ENCODE data around the gene PRPF19. TPM values are rescaled to one million over a fixed set of nuclear protein-coding genes. Genes with fewer than 3 reads are reported as not detected.
A peak's percentile ranks its signal among the peaks of the same experiment; 100 is the strongest.

The PRPF19 gene
- total RNA-seq, 1 experiment from 2014 or later, result 116 TPM

DNA sequence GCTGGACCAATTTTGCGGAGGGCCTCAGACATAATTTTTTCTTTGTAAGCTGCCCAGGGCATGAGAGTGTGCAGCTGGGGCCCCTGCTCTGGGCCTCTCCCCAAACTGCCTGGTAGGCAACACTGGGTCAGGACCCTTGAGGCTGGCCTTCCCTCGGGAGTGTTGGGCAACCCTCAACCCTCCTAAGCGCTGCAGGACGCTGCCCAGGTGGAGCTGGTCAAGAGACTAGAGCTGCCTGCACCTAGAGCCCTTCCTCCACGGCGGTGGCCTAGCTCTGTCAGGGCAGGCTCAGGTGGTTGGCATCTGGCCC, 17.4 kb upstream of the PRPF19 start:
- no peak for TF ChIP-seq CREM (CRISPR knock-in tag; IDR thresholded peaks at IDR 0.05)
- TF ChIP-seq FOXP1 (CRISPR knock-in tag; IDR thresholded peaks at IDR 0.05; ENCODE audit: borderline replicate concordance), result 0 out of 2 replicates have a peak, but pooled peaks have one; percentile 11
- H3K9me3 Mint-ChIP-seq, result no peaks in the 10 kb centered on the region
- ChIA-PET POLR2A (interaction anchor here (0.9 to 1.2 kb wide), 3 partner anchors 8 to 16 kb away, joined by 3 to 11 read pairs (median 8); partner anchors contain the start of gene TMEM109), CTCF (interaction anchor here (0.6 to 1.8 kb wide), 8 partner anchors 9 to 891 kb away, joined by 3 to 7 read pairs (median 3); partner anchors contain the start of genes SLC15A3 and TMEM109)
- DNase-seq (ENCODE audit: low spot score) (no peak), ATAC-seq (peak; percentile 56)
- H3K4me1 Mint-ChIP-seq, result peaks cover 20% of the 10 kb centered on the region
- H3K27me3 Mint-ChIP-seq (ENCODE audit: low read depth), result no peaks in the 10 kb centered on the region; the same call in 1 of the 2 replicates
- peaks cover 16% of the 10 kb centered on the region for H3K36me3 Mint-ChIP-seq
- no peak overlapping the region for H3K27ac Mint-ChIP-seq
- H3K4me3 Mint-ChIP-seq, result peak overlapping the region; percentile 65

DNA sequence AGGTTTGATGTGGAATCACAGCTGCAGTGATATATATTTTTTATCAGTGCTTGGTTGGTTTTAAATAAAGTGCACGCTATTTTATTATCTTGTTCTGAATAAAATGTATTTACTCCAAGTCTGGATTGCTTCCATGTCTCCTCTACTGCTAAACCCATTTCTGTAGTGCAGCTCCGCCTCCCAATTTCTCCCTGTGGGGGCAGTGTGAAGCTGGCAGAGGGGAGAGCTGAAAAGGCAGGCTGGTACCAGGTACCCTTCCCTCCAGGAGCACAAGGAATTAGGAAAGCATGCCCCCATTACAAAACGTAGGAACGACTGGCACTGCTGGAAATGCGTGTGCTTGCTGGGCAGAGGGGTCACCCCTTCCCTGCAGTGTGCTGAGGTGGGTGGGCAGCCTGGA, 16.9 kb upstream of the PRPF19 start:
- no peak for ATAC-seq
- no peak for DNase-seq (ENCODE audit: low spot score)
- Mint-ChIP-seq H3K4me3 (peak overlapping the region; percentile 29; the same call in 1 of the 2 replicates), H3K4me1 (peaks cover 20% of the 10 kb centered on the region), H3K9me3 (no peaks in the 10 kb centered on the region), H3K36me3 (peaks cover 16% of the 10 kb centered on the region), H3K27ac (no peak overlapping the region), H3K27me3 (ENCODE audit: low read depth) (no peaks in the 10 kb centered on the region; the same call in 1 of the 2 replicates)
- TF ChIP-seq AFF4 (CRISPR knock-in tag; IDR thresholded peaks at IDR 0.05; ENCODE audit: borderline replicate concordance) (no peak), IRF2 (CRISPR knock-in tag; IDR thresholded peaks at IDR 0.05; ENCODE audit: borderline replicate concordance, low read depth) (no peak), USF1 (CRISPR knock-in tag; IDR thresholded peaks at IDR 0.05) (no peak), ZNF121 (CRISPR knock-in tag; IDR thresholded peaks at IDR 0.05) (no peak), NR2C2 (CRISPR knock-in tag; IDR thresholded peaks at IDR 0.05) (no peak), NFYB (CRISPR knock-in tag; conservative IDR thresholded peaks at IDR 0.05; ENCODE audit: low read depth) (no peak)
- POLR2A ChIA-PET, result interaction anchor here (0.9 to 1.2 kb wide), 3 partner anchors 8 to 16 kb away, joined by 3 to 11 read pairs (median 8); partner anchors contain the start of gene TMEM109
- CTCF ChIA-PET, result interaction anchor here (0.7 to 1.8 kb wide), 6 partner anchors 8 to 892 kb away, joined by 3 to 7 read pairs (median 3); partner anchors contain the start of gene SLC15A3

DNA sequence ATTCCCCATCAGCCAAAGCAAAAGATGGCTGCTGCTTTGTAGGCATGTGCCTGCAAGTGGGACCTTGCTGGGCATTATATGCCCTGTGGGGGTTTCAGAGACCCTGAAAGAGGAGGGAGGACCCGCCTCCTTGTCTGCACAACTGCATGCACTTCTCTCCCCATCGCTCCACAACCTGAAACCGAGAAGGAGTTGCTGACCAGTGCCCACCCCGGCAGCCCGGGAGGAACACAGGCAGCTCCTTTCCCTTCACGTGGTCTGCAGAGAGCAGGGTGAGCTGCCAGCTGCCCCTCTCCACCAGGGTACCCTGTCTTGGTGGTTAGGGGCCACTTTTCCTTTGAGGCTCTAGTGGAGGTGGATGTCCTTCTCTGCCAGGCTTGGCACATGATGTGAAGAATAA, 16.5 kb upstream of the PRPF19 start:
- no peak overlapping the region for H3K27ac Mint-ChIP-seq
- DNase-seq (ENCODE audit: low spot score) (no peak), ATAC-seq (no peak)
- H3K4me1 Mint-ChIP-seq, result peaks cover 23% of the 10 kb centered on the region
- H3K9me3 Mint-ChIP-seq, result no peaks in the 10 kb centered on the region
- POLR2A ChIA-PET, result no interaction called here
- CTCF ChIA-PET, result interaction anchor here (0.5 to 1.8 kb wide), 2 partner anchors 8 to 85 kb away, joined by 3 to 7 read pairs; no protein-coding TSS in a partner anchor
- no peak overlapping the region for H3K4me3 Mint-ChIP-seq
- H3K27me3 Mint-ChIP-seq (ENCODE audit: low read depth), result no peaks in the 10 kb centered on the region; the same call in 1 of the 2 replicates
- peaks cover 16% of the 10 kb centered on the region for H3K36me3 Mint-ChIP-seq
- TF ChIP-seq PRDM15 (CRISPR knock-in tag; IDR thresholded peaks at IDR 0.05), result no peak
- no peak for TF ChIP-seq ZBTB43 (CRISPR knock-in tag; IDR thresholded peaks at IDR 0.05)
- TF ChIP-seq PREB (CRISPR knock-in tag; IDR thresholded peaks at IDR 0.05; ENCODE audit: borderline replicate concordance), result no peak
- TF ChIP-seq, protein P1, sequence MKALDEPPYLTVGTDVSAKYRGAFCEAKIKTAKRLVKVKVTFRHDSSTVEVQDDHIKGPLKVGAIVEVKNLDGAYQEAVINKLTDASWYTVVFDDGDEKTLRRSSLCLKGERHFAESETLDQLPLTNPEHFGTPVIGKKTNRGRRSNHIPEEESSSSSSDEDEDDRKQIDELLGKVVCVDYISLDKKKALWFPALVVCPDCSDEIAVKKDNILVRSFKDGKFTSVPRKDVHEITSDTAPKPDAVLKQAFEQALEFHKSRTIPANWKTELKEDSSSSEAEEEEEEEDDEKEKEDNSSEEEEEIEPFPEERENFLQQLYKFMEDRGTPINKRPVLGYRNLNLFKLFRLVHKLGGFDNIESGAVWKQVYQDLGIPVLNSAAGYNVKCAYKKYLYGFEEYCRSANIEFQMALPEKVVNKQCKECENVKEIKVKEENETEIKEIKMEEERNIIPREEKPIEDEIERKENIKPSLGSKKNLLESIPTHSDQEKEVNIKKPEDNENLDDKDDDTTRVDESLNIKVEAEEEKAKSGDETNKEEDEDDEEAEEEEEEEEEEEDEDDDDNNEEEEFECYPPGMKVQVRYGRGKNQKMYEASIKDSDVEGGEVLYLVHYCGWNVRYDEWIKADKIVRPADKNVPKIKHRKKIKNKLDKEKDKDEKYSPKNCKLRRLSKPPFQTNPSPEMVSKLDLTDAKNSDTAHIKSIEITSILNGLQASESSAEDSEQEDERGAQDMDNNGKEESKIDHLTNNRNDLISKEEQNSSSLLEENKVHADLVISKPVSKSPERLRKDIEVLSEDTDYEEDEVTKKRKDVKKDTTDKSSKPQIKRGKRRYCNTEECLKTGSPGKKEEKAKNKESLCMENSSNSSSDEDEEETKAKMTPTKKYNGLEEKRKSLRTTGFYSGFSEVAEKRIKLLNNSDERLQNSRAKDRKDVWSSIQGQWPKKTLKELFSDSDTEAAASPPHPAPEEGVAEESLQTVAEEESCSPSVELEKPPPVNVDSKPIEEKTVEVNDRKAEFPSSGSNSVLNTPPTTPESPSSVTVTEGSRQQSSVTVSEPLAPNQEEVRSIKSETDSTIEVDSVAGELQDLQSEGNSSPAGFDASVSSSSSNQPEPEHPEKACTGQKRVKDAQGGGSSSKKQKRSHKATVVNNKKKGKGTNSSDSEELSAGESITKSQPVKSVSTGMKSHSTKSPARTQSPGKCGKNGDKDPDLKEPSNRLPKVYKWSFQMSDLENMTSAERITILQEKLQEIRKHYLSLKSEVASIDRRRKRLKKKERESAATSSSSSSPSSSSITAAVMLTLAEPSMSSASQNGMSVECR (CRISPR knock-in tag; IDR thresholded peaks at IDR 0.05; ENCODE audit: borderline replicate concordance), result no peak
- no peak for TF ChIP-seq ZNF232 (CRISPR knock-in tag; IDR thresholded peaks at IDR 0.05)
- no peak for TF ChIP-seq SMAD4 (CRISPR knock-in tag; IDR thresholded peaks at IDR 0.05)
